GM21529 (cell line): Measurements from ENCODE around the gene GTPBP3.
"Not testable (repeated sequence)": the region's sequence is repeated elsewhere in the genome, so short reads cannot be mapped to it uniquely, and the experiment has no call there.

Experiments
- ATAC-seq: cut with Tn5 transposase; IDR thresholded peaks from one replicate; pipeline ENCODE4 v1.9.1; 2021; ENCODE audit not compliant: unreplicated experiment

GTPBP3 gene, protein sequence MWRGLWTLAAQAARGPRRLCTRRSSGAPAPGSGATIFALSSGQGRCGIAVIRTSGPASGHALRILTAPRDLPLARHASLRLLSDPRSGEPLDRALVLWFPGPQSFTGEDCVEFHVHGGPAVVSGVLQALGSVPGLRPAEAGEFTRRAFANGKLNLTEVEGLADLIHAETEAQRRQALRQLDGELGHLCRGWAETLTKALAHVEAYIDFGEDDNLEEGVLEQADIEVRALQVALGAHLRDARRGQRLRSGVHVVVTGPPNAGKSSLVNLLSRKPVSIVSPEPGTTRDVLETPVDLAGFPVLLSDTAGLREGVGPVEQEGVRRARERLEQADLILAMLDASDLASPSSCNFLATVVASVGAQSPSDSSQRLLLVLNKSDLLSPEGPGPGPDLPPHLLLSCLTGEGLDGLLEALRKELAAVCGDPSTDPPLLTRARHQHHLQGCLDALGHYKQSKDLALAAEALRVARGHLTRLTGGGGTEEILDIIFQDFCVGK

DNA sequence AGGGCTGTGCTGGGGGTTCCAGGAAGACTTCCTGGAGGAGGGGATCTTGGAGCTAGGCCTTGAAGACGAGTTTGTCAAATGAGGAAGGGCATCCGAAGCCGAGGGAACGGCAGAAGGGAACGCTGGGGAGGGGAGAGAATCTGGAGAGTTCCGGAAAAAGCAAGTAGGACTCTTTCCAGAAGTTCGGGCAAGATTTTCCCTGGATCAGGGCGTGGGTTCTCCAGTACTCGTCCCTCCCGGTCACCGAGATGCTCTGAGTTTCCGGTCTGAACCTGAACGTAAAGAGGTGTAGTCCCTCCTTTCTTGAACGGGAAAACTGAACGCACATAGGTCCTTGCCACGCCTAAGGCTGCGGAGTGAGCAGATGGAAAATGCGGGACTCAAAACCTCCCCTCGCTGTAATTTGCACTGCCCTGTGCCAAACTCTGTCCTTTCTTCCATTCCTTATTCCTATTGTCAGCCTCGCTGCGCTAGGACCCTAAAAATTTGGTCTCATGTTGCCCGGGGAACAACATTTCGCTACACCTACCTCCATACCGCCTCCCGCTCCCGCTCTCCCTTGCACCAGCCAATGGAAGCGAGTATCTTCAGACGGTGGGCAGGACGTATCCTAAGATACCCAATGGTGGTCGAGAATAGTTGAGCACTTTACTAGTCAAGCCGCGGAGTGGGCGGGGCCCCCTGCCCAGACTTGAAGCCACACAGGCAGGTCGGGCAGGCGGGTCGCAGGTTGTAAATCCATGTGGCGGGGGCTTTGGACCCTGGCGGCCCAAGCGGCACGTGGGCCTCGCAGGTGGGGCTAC is at the start of gene GTPBP3:
Gene GTPBP3, plus strand, starts transcription at position 682 of the 803 bp plus-strand sequence. Its CDS starts 59 bp downstream, at position 741.
- peak; percentile 68 for ATAC-seq

DNA sequence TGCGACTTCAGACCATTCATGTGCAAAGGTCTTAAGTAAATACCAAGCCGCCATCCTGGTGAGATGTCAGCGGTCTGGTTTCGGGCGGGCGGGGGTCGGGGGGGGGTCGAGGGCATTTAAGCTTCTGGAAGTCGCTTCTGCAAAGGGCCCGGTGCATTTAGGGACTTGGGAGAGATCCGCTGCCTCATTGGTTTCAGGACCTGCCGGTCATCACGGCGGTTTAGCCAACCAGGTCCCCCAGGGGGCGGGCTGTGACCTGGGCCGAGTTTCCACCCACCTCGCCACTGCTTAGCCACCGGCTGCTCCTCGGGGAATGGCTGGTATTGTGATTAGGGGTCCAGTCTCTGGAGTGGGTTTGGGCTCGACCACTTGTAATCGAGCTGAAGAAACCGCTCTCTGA is 47.9 kb upstream of the GTPBP3 start:
- ATAC-seq, result no peak

DNA sequence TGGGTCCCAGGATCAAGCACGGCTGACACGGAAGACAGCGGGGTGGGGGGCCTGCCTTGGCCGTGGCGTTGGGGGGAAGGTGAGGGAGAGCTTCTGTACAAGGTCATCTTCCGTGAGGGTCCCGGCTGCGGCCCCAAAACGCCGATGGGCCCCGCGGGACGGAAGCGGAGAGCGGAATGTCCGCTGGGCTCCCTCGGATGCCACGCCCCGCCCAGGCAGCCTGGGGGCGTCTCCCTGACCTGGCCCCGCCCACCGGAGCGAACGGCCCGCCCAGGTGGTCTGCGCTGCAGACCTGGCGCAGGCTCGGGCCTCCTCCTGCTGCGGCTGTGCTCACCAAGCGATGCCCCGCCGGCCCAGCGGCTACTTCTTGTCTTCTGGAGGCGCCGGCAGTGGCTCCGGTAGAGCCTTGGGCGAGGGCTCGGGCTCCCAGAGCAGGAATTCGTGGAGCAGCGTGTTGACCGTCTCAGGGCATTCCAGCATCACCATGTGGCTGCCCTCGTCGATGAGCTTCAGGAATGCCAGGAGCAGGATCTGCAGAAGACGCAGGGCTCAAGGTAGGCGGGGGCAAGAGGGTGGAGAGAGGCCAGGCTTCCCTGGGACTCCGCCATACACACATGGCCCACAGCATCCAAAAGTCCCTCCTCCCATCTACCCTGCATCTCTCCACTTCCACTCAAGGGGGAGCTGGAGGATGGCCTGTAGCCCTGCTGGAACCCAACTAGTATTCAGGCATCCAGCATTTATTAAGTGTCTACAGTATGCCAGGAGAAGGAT is 44.9 kb upstream of the GTPBP3 start:
- ATAC-seq, result peak; percentile 84

DNA sequence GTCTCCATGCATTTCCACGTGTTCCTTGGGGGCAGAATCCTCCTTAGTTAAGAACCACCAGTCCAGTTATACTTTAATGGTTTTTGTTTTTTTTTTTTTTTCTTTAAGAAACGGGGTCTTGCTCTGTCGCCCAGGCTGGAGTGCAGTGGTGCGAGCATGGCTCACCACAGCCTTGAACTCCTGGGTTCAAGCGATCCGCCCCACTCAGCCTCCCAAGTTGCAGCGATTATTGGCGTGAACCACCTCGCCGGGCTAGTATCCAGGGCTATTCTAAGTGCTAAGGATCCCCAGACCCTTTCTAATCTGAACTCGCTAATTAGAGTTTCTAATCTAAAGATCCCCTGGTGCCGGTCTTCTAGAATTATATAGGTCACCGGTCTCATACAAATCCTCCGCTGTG is 43.7 kb upstream of the GTPBP3 start:
- no peak for ATAC-seq

DNA sequence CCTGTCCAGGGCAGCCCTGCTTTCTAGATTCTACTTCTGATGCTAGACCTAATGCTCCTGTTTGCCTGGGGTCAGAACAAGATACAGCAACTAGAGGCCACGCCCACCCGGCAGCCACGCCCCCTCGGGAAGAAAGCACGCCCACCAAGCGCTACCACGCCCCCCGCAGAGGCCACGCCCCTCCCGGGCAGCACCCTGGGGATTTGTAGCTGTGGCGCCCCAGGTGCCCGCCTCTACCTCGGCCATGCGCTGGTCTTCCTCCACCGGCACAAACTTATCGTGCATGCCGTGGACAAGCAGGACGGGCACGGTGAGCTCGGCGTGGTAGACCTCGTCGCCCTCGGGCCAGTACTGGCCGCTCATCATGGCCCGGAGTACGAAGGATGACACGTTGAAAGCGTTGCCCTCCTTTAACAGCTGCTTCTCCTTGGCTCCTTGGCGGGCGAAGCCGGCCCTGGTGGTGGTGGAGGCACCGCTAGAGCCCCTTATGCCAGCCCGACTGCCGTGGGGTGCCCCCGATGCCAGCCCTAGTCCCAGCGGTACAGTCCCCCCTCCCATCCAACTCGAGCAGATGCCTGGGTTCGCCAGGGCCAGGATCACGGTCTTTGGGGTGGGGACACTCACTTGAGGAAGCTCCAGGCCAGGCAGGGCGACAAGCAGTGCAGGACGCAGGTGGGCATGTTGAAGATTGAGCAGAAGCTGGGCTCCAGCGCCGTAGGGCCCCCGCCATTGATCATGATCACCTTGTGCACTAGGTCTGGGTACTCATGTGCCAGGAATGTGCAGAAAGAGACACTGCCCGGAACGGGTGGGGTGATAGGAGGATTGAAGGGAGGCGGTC is 43.1 kb upstream of the GTPBP3 start:
- no peak for ATAC-seq

DNA sequence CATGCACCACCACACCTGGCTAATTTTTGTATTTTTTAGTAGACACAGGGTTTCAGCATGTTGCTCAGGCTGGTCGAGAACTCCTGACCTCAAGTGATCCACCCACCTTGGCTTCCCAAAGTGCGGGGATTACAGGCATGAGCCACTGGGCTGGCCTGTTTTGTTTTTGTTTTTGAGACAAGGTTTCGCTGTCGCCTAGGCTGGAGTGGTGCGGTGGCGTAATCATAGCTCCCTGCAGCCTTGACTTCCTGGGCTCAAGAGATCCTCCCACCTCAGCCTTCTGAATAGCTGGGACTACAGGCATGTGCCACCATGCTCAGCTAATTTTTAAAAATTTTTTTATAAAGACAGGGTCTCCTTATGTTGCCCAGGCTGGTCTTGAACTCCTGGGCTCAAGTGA is 41.8 kb upstream of the GTPBP3 start:
- not testable (repeated sequence) for ATAC-seq

DNA sequence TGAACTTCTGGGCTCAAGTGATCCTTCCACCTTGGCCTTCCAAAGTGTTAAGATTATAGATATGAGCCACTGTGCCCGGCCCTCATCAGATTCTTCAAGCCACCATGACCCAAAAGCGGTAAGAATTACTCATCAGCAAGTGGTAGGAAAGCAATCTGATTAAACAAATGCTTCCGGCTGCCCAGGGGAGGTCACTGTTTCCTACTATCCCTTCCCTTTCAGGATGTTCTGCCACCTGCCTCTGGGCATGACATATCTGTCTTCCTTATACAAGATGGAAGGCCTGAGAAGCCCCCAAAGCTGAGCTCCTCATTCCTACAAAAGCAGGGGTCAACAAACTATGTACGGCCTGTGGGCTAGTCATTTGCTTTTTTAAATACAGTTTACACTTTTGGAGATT is 41.1 kb upstream of the GTPBP3 start:
- no peak for ATAC-seq

DNA sequence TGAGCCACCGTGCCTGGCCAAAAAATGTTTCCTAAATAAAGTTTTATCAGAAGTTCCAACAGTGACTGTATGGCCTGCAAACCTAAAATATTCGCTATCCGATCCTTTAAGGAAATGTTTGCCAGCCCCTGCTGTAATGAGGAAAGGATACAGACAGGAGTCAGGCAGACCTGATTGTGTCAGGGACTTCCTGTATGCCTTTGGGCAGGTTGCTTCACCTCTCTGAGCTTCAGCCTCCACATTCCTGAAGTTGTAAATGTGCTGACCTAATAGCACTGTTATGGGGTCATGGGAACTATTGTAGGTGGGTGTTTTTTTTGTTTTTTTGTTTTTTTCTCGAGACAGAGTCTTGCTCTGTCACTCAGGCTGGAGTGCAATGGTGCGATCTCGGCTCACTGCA is 40.4 kb upstream of the GTPBP3 start:
- ATAC-seq, result no peak

DNA sequence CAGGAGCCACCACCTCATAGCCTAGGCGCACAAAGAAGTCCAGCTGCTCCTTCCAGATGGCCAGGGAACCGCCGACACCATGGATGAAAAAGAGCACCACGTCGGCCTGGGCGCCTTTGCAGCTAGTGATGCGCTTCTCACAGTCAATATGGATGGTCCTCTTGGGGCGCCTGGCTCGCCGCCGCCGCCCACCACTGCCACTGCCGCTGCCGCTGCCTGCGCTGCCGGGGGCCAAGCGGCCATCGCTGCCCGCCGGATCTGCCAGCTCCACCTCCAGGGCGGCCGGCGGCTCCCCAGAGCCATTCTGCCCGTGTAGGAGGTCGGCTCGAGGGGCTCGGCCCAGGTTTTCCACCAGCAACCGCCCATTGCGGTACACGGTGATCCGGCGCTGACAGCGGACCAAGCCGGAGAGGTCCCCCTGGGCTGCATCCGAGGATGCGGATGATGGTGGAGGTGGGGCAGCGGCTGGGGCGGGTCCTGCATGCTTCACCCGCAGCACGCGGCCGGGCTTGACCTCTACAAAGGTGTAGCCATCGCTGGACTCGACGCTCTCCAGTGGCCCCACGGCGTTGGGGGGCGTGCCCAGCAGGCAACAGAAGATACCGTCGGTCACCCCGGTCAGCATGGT is 36.2 kb upstream of the GTPBP3 start:
- ATAC-seq, result no peak

DNA sequence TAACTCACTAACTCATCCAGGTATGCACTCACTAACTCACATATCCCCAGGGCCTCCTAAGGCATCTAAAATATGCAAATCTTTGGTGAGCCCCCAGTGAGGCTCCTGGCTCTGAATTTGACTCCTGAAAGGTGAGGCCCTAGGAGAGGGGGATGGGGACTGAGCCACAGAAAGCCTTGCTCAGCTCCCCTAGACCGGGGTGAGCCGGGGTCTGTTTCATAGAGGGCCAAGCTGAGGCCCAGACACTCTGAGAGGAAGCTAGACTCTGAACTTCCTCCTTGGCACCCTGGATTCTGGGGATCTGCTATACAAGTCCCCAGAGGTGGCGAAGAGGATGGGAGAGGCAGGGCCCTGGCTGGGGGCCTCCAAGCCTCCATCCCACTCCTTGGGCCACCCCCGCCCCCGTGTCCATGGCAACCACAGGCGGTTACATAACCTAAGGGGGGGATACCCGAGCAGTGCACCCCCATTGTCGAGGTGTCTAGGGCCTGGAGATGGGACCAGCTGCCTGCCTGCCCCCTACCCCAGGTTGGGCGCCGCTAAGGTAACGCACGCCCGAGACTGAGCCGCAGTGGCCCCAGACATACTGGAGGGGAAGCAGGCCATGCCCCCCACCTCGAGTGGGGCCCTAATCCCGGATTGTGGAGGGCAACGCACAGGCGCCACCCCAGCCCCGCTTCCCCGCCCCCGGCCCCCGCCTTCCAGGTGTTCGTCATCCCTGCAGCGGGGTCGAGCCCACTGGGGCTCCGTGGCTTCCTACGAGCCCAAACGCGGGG is 34.8 kb upstream of the GTPBP3 start:
- ATAC-seq, result no peak

DNA sequence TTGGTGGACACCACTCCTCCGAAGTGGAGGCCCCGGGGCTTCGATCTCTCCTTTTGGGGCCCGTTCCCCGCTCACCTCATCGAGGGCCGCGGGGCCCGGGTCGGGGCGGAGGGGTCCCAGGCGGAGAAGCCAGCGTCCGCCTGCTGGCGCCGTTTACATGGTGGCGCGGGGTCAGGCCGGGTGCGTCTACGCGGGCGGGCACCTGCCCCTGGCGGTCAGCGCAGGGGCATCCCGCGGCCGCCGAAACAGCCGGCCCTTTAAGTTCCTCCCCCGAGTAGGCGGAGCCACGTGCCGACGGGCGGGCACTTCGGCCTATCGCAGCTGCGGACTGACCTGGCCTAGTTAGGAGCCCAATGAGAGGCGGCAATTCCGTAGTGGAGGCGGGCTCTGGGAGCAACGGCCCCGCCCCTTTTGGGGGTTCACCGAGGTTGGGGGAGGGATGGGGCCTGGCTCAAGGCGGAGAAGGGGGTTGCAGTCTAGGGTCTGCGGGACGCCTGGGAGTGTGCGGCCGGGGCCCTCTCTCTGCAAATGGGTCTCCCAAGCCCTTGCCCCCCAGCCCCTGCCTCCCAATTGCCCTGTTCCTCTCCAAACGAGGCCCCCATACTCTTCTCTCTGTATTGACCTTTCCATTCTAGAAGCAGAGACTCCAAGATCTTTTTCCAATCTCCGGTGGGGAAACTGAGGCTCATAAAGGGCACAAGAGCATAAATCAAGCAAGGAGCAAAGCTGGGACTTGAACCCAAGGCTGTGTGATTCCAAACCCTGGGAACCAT is 34.0 kb upstream of the GTPBP3 start, which contains the start of gene ABHD8:
Gene ABHD8, minus strand, starts transcription at position 259 of the 773 bp plus-strand sequence. CDS start 1,809 bp downstream, outside the sequence.
- ATAC-seq, result peak; percentile 60

DNA sequence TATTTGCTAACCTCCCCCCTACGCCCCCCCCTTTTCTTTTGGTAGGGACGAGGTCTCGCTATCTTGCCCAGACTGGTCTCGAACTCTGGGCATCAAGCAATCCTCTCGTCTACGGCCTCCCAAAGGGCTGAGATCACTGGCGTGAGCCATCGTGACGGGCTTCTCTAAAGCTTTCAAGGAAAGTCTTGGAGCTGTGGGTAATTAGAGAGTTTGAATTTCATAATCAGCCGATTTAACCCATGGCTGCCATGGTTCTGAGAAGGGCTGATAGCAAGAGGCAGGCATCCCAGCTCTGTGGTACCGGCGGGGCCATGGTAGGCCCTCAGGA is 33.4 kb upstream of the GTPBP3 start:
- no peak for ATAC-seq

DNA sequence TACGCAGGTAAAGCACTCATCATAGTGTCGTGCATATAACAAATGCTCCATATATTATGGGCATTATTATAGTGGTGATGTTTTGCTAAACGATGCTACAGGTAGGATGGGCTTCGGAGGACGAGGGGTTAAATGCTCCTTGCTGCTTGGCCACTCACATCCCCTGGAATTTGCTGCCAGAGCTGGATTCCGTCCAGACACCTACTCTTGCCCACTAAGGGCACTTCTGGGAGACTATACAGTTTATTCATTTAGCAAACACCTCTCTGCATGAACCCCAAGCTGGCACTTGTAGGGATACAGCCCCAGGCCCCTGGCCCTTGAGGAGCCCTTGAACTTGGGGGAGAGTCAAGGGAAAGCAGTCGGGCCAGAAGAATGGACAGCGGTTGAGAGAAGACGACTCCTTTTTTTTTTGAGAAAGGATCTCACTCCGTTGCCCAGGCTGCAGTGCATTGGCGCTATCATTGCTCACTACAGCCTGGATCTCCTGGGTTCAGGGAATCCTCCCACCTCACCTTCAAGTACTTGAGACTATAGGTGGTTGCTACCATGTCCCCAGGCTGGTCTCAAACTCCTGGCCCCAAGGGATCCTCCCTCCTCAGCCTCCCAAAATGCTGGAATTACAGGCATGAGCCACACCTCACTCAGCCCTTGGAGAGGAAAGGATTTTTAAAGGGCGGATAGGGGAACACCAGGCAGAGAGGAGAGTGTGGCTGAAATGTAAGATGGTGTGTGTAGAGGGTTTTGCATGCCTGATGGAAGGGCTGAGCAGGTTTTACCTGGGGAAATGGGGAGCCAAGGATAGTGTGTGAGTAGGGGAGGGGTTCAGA is 32.8 kb upstream of the GTPBP3 start:
- ATAC-seq, result no peak

DNA sequence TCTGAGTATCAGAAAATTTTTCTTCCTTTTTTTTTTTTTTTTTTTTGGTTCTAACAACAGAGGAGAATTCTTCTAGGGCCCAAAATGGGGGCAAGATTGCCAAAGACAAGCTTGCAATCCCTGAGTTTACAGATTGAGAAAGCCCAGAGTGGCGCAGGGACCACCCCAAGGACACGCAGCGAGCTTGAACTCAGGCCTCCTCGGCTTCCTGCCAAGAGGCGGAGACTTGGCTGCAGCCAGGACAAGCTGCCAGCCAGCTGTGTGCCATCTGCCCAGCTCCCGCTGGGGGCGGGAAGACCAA is 32.2 kb upstream of the GTPBP3 start:
- ATAC-seq, result no peak

DNA sequence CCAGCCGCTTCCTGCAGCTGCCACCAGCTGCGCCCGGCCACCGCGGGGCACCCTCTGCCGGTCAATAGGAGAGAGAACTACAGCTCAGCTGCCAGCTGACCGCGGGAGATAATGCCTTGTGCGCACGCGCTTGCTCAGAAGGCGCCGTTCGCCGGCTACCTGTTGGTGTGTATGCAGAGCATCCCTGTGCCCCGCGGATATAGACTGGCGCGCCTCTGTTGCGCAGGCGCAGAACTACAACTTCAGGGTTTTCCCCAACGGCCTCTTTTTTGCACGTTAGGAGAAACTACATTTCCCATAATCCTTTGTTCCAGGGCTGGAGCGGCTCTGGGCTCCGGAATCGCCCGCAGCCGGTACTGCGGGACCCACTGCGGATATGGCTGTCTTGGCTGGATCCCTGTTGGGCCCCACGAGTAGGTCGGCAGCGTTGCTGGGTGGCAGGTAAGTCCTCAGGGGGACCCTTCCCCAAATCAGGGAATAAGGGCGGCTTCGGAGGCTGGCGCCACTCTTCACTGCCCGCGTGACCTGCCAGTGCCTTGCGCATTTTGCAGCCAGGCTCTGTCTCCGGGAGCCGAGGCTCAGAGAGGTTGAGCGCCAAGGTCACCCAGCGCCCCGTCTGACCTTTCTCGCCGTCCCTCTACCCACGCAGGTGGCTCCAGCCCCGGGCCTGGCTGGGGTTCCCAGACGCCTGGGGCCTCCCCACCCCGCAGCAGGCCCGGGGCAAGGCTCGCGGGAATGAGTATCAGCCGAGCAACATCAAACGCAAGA is 31.7 kb upstream of the GTPBP3 start, which contains the start of gene MRPL34:
Gene MRPL34, plus strand, starts transcription at position 356 of the 768 bp plus-strand sequence. Its CDS starts 21 bp downstream, at position 377.
- peak; percentile 65 for ATAC-seq

DNA sequence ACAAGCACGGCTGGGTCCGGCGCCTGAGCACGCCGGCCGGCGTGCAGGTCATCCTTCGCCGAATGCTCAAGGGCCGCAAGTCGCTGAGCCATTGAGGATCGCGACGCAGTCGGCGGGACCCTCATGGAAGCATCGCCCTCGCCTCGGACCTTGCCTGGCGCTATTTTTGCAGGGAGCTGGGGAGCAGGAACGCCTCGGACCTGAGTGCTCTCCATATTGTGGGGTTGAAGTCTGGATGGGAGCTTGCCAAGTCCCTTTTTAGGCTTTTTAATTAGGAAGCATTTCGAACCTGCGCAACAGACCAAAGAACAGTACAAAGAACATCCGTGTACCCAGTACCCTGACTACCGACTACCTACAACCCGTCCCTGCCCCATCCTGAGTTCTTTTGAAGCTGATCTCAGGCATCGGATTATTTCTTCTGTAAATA is 31.1 kb upstream of the GTPBP3 start:
- no peak for ATAC-seq

DNA sequence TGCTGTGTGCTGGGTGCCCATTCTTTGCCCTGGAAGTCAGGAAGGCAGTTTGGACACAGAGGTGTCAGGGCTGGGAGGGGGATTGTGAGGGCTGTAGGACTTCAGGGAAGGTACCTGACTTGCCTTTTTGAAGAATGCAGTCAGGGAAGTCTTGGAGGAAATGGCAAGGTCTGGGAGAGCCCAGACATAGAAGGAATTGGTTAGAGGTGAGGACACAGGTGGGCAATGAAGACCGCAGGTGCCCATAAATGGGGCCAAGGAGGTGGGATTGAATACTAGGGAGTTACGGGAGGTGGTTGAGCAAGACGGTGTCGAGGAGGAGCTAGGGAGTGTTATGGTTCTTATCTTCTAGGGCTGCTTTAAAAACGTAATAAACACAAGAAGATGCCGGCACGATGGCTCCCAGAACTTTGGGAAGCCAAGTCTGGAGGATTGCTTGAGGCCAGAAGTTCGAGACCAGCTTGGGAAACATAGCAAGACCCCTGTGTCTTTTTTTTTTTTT is 29.4 kb upstream of the GTPBP3 start:
- ATAC-seq, result no peak
